ENCODE measurements around the gene TSPAN10. TPM values are rescaled to one million over a fixed set of nuclear protein-coding genes. Genes with fewer than 3 reads are reported as not detected.

The TSPAN10 gene
- total and polyA plus RNA-seq, 2 of the 13 experiments (the other 11 are each of a cell fraction or from before 2014, with no cell fraction given), result 0.54 to 0.75 TPM

DNA sequence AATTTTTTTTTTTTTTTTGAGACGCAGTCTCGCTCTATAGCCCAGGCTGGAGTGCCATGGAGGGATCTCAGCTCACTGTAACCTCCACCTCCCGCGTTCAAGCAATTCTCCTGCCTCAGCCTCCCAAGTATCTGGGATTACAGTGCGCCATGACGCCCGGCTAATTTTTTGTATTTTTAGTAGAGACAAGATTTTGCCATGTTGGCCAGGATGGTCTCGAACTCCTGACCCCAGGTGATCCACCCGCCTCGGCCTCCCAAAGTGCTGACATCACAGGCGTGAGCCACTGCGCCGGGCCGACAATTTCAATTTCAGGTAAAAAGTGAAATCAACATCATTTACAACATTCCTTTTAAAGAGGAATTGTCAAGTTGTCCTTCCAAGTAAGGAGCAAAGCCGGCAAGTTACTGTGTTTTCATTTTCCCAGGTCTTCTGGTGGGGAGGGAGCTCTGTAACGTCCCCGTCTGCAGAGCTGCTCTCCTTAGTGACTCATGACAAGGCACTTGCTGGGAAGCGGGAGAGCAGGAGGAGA, 957 bp upstream of the TSPAN10 start (continued):
- TF ChIP-seq CEBPB (IDR thresholded peaks at IDR 0.05; ENCODE audit: borderline replicate concordance, low read depth, low read length) (no peak), XBP1 (CRISPR knock-in tag; IDR thresholded peaks at IDR 0.05) (no peak), ZNF558 (CRISPR knock-in tag; IDR thresholded peaks at IDR 0.05; ENCODE audit: borderline replicate concordance) (no peak), ZNF788 (CRISPR knock-in tag; IDR thresholded peaks at IDR 0.05; ENCODE audit: borderline replicate concordance) (peak; percentile 7; the same call in 1 of the 2 replicates), HCFC1 (IDR thresholded peaks at IDR 0.05; ENCODE audit: low read depth, low read length) (no peak), NFE2L2 (IDR thresholded peaks at IDR 0.05; ENCODE audit: low read length) (no peak), ZNF598 (CRISPR knock-in tag; IDR thresholded peaks at IDR 0.05; ENCODE audit: borderline replicate concordance) (peak; percentile 76; the same call in 1 of the 2 replicates), RFXANK (CRISPR knock-in tag; IDR thresholded peaks at IDR 0.05) (peak; percentile 83; the same call in 1 of the 2 replicates), ZNF34 (CRISPR knock-in tag; IDR thresholded peaks at IDR 0.05; ENCODE audit: borderline replicate concordance) (no peak), BORCS8-MEF2B (CRISPR knock-in tag; IDR thresholded peaks at IDR 0.05) (0 out of 2 replicates have a peak, but pooled peaks have one; percentile 38), BCL6 (CRISPR knock-in tag; IDR thresholded peaks at IDR 0.05) (0 out of 2 replicates have a peak, but pooled peaks have one; percentile 4), ZNF7 (CRISPR knock-in tag; IDR thresholded peaks at IDR 0.05) (no peak), BRD4 (CRISPR knock-in tag; IDR thresholded peaks at IDR 0.05) (no peak), RFX5 (IDR thresholded peaks at IDR 0.05; ENCODE audit: low read depth, low read length) (peak; percentile 97), RXRA (CRISPR knock-in tag; IDR thresholded peaks at IDR 0.05) (no peak), ZNF572 (CRISPR knock-in tag; IDR thresholded peaks at IDR 0.05) (no peak), IRF2 (CRISPR knock-in tag; IDR thresholded peaks at IDR 0.05) (peak; percentile 73), ZNF776 (CRISPR knock-in tag; IDR thresholded peaks at IDR 0.05) (no peak)
- TF ChIP-seq, protein P1, sequence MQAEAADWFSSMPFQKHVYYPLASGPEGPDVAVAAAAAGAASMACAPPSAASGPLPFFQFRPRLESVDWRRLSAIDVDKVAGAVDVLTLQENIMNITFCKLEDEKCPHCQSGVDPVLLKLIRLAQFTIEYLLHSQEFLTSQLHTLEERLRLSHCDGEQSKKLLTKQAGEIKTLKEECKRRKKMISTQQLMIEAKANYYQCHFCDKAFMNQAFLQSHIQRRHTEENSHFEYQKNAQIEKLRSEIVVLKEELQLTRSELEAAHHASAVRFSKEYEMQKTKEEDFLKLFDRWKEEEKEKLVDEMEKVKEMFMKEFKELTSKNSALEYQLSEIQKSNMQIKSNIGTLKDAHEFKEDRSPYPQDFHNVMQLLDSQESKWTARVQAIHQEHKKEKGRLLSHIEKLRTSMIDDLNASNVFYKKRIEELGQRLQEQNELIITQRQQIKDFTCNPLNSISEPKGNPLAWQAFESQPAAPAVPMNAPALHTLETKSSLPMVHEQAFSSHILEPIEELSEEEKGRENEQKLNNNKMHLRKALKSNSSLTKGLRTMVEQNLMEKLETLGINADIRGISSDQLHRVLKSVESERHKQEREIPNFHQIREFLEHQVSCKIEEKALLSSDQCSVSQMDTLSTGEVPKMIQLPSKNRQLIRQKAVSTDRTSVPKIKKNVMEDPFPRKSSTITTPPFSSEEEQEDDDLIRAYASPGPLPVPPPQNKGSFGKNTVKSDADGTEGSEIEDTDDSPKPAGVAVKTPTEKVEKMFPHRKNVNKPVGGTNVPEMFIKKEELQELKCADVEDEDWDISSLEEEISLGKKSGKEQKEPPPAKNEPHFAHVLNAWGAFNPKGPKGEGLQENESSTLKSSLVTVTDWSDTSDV (CRISPR knock-in tag; IDR thresholded peaks at IDR 0.05), result 0 out of 2 replicates have a peak, but pooled peaks have one; percentile 22
- TF ChIP-seq, protein P2, sequence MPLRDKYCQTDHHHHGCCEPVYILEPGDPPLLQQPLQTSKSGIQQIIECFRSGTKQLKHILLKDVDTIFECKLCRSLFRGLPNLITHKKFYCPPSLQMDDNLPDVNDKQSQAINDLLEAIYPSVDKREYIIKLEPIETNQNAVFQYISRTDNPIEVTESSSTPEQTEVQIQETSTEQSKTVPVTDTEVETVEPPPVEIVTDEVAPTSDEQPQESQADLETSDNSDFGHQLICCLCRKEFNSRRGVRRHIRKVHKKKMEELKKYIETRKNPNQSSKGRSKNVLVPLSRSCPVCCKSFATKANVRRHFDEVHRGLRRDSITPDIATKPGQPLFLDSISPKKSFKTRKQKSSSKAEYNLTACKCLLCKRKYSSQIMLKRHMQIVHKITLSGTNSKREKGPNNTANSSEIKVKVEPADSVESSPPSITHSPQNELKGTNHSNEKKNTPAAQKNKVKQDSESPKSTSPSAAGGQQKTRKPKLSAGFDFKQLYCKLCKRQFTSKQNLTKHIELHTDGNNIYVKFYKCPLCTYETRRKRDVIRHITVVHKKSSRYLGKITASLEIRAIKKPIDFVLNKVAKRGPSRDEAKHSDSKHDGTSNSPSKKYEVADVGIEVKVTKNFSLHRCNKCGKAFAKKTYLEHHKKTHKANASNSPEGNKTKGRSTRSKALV (CRISPR knock-in tag; IDR thresholded peaks at IDR 0.05), result no peak
- TF ChIP-seq, protein P3, sequence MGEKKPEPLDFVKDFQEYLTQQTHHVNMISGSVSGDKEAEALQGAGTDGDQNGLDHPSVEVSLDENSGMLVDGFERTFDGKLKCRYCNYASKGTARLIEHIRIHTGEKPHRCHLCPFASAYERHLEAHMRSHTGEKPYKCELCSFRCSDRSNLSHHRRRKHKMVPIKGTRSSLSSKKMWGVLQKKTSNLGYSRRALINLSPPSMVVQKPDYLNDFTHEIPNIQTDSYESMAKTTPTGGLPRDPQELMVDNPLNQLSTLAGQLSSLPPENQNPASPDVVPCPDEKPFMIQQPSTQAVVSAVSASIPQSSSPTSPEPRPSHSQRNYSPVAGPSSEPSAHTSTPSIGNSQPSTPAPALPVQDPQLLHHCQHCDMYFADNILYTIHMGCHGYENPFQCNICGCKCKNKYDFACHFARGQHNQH (CRISPR knock-in tag; IDR thresholded peaks at IDR 0.05), result 0 out of 2 replicates have a peak, but pooled peaks have one; percentile 29
- TF ChIP-seq, protein P4, sequence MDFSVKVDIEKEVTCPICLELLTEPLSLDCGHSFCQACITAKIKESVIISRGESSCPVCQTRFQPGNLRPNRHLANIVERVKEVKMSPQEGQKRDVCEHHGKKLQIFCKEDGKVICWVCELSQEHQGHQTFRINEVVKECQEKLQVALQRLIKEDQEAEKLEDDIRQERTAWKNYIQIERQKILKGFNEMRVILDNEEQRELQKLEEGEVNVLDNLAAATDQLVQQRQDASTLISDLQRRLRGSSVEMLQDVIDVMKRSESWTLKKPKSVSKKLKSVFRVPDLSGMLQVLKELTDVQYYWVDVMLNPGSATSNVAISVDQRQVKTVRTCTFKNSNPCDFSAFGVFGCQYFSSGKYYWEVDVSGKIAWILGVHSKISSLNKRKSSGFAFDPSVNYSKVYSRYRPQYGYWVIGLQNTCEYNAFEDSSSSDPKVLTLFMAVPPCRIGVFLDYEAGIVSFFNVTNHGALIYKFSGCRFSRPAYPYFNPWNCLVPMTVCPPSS (IDR thresholded peaks at IDR 0.05), result no peak
- TF ChIP-seq, protein P5, sequence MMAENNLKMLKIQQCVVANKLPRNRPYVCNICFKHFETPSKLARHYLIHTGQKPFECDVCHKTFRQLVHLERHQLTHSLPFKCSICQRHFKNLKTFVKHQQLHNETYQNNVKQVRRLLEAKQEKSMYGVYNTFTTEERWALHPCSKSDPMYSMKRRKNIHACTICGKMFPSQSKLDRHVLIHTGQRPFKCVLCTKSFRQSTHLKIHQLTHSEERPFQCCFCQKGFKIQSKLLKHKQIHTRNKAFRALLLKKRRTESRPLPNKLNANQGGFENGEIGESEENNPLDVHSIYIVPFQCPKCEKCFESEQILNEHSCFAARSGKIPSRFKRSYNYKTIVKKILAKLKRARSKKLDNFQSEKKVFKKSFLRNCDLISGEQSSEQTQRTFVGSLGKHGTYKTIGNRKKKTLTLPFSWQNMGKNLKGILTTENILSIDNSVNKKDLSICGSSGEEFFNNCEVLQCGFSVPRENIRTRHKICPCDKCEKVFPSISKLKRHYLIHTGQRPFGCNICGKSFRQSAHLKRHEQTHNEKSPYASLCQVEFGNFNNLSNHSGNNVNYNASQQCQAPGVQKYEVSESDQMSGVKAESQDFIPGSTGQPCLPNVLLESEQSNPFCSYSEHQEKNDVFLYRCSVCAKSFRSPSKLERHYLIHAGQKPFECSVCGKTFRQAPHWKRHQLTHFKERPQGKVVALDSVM (CRISPR knock-in tag; IDR thresholded peaks at IDR 0.05), result no peak

Data from HepG2 (cell line).